Stomach (tissue), 4 donors: Measurements from ENCODE around the gene MAP2K4.

Experiments used
- CTCF ChIP-seq, 7 experiments: fragments of 450-650 bp in 4 of 7; fragments of 200-600 bp in 3 of 7; sonication (generic) in 3 of 7; IDR thresholded peaks; one replicate each; pipeline ENCODE4 v1.5.1; 2016 to 2019; ENCODE audit warnings: antibody characterized with exemption in 7 of 7, control low read depth in 2 of 7, mild to moderate bottlenecking in 1 of 7
- EP300 ChIP-seq: sonication (generic); formaldehyde crosslinking; IDR thresholded peaks from one replicate; pipeline ENCODE4 v1.6.1; 2017; ENCODE audit warnings: antibody characterized with exemption
- POLR2A ChIP-seq, 4 donors: fragments of 450-650 bp; IDR thresholded peaks; one replicate each; pipeline ENCODE4 v1.6.1; 2016; ENCODE audit warnings: antibody characterized with exemption in 4 of 4, control low read depth in 2 of 4, mild to moderate bottlenecking in 1 of 4, moderate library complexity in 1 of 4
- POLR2AphosphoS5 ChIP-seq, 3 donors: sonication (generic); formaldehyde crosslinking; IDR thresholded peaks; one replicate each; pipeline ENCODE4 v1.6.1; 2016; ENCODE audit warnings: antibody characterized with exemption in 3 of 3

GRCh38 chr17:12043702-12044101 is 23.0 kb downstream of the MAP2K4 start:
- no peak for TF ChIP-seq POLR2AphosphoS5 (IDR thresholded peaks at IDR 0.05)
- TF ChIP-seq CTCF (IDR thresholded peaks at IDR 0.05): no peak
- TF ChIP-seq POLR2A (IDR thresholded peaks at IDR 0.05): no peak
- no peak for TF ChIP-seq EP300
